ENCODE results near the gene ADTRP.

The ADTRP gene

GRCh38 chr6:11772109-11772825, 6.3 kb downstream of the ADTRP start:
- no peak for DNase-seq

GRCh38 chr6:11771473-11772048, 7.0 kb downstream of the ADTRP start:
- no peak for DNase-seq

- no peak for DNase-seq
Measured at GRCh38 chr6:11770546-11771466, 7.8 kb downstream of the ADTRP start.

- DNase-seq: no peak
Measured at GRCh38 chr6:11769811-11770545, 8.6 kb downstream of the ADTRP start.

GRCh38 chr6:11769244-11769643, 9.4 kb downstream of the ADTRP start:
- DNase-seq: no peak

- no peak for DNase-seq
Measured at GRCh38 chr6:11767978-11768756, 10.4 kb downstream of the ADTRP start.

GRCh38 chr6:11767458-11767857, 11.1 kb downstream of the ADTRP start:
- DNase-seq: no peak

GRCh38 chr6:11766589-11767450, 11.8 kb downstream of the ADTRP start:
- no peak for DNase-seq

- no peak for DNase-seq
Measured at GRCh38 chr6:11766043-11766442, 12.6 kb downstream of the ADTRP start.

- no peak for DNase-seq
Measured at GRCh38 chr6:11764250-11764604, 14.4 kb downstream of the ADTRP start.

- DNase-seq: no peak
Measured at GRCh38 chr6:11763460-11764249, 14.9 kb downstream of the ADTRP start.

- DNase-seq: no peak
Measured at GRCh38 chr6:11762794-11763459, 15.7 kb downstream of the ADTRP start.

GRCh38 chr6:11761744-11762620, 16.6 kb downstream of the ADTRP start:
- no peak for DNase-seq

GRCh38 chr6:11760015-11760473, 18.6 kb downstream of the ADTRP start:
- DNase-seq: no peak

GRCh38 chr6:11758878-11759277, 19.7 kb downstream of the ADTRP start:
- no peak for DNase-seq

- no peak for DNase-seq
Measured at GRCh38 chr6:11756726-11757125, 21.9 kb downstream of the ADTRP start.

- DNase-seq: no peak
Measured at GRCh38 chr6:11756292-11756691, 22.3 kb downstream of the ADTRP start.

- DNase-seq: no peak
Measured at GRCh38 chr6:11755725-11756124, 22.9 kb downstream of the ADTRP start.

Measured in NCI-H524 (cell line).